ENCODE measurements around the gene SSBP3. TPM values are rescaled to one million over a fixed set of nuclear protein-coding genes. Genes with fewer than 3 reads are reported as not detected.

Gene SSBP3
- total and polyA plus RNA-seq, 2 donors from 2014 or later = 33.3 to 49.6 TPM

- H3K9ac ChIP-seq (ENCODE audit: low read length in 3 of 3) = peak overlapping the region in 1 of 3 donors; percentile 15
- H3K27ac ChIP-seq (ENCODE audit: low read depth in 2 of 2, low read length in 2 of 2) = peak overlapping the region in 1 of 2 donors; percentile 57
- intact Hi-C loops (cut with DNase I) = no loop called here
- H3K9me3 ChIP-seq (ENCODE audit: control insufficient read depth in 2 of 3, insufficient read depth in 1 of 3, low read length in 3 of 3) = no peaks in the 10 kb centered on the region
- TF ChIP-seq CTCF (IDR thresholded peaks at IDR 0.05; ENCODE audit: borderline replicate concordance, extremely low read depth, insufficient read depth) = no peak
- H3K4me1 ChIP-seq (ENCODE audit: control insufficient read depth in 2 of 3, insufficient read depth in 2 of 3, low read depth in 1 of 3, low read length in 3 of 3) = peaks cover 0 to 8% (median 6%) of the 10 kb centered on the region in 3 donors
- DNase-seq = peak in 2 of 5 donors; percentile 65 to 81
- no peak overlapping the region for H3K4me3 ChIP-seq (ENCODE audit: low read length in 3 of 3)
- no peak for FAIRE-seq
- no peaks in the 10 kb centered on the region for H3K36me3 ChIP-seq (ENCODE audit: control insufficient read depth in 2 of 3, insufficient read depth in 3 of 3, low read length in 3 of 3)
- H3K27me3 ChIP-seq (ENCODE audit: control insufficient read depth, insufficient read depth, low read length) = no peaks in the 10 kb centered on the region
Observed at GRCh38 chr1:54342742-54343687, 63.2 kb downstream of the SSBP3 start.

- Histone ChIP-seq H3K9ac (ENCODE audit: low read length in 3 of 3) (peak overlapping the region in 1 of 3 donors; percentile 15), H3K27ac (ENCODE audit: low read depth in 2 of 2, low read length in 2 of 2) (peak overlapping the region in 1 of 2 donors; percentile 57), H3K4me1 (ENCODE audit: control insufficient read depth in 2 of 3, insufficient read depth in 2 of 3, low read depth in 1 of 3, low read length in 3 of 3) (peaks cover 0 to 4% (median under 1%) of the 10 kb centered on the region in 3 donors), H3K36me3 (ENCODE audit: control insufficient read depth in 2 of 3, insufficient read depth in 3 of 3, low read length in 3 of 3) (no peaks in the 10 kb centered on the region), H3K9me3 (ENCODE audit: control insufficient read depth in 2 of 3, insufficient read depth in 1 of 3, low read length in 3 of 3) (no peaks in the 10 kb centered on the region), H3K27me3 (ENCODE audit: control insufficient read depth, insufficient read depth, low read length) (no peaks in the 10 kb centered on the region), H3K4me3 (ENCODE audit: low read length in 3 of 3) (no peak overlapping the region)
- intact Hi-C loops (cut with DNase I) = no loop called here
- FAIRE-seq (no peak), DNase-seq (peak in 1 of 5 donors; percentile 35)
- TF ChIP-seq CTCF (IDR thresholded peaks at IDR 0.05; ENCODE audit: borderline replicate concordance, extremely low read depth, insufficient read depth) = no peak
Observed at GRCh38 chr1:54342288-54342687, 63.9 kb downstream of the SSBP3 start.

- FAIRE-seq (no peak), DNase-seq (no peak)
- Histone ChIP-seq H3K36me3 (ENCODE audit: control insufficient read depth in 2 of 3, insufficient read depth in 3 of 3, low read length in 3 of 3) (no peaks in the 10 kb centered on the region), H3K27ac (ENCODE audit: low read depth in 2 of 2, low read length in 2 of 2) (no peak overlapping the region), H3K27me3 (ENCODE audit: control insufficient read depth, insufficient read depth, low read length) (no peaks in the 10 kb centered on the region), H3K9ac (ENCODE audit: low read length in 3 of 3) (no peak overlapping the region), H3K9me3 (ENCODE audit: control insufficient read depth in 2 of 3, insufficient read depth in 1 of 3, low read length in 3 of 3) (no peaks in the 10 kb centered on the region), H3K4me3 (ENCODE audit: low read length in 3 of 3) (no peak overlapping the region), H3K4me1 (ENCODE audit: control insufficient read depth in 2 of 3, insufficient read depth in 2 of 3, low read depth in 1 of 3, low read length in 3 of 3) (peaks cover 0 to 8% (median 0%) of the 10 kb centered on the region in 3 donors)
- TF ChIP-seq CTCF (IDR thresholded peaks at IDR 0.05; ENCODE audit: borderline replicate concordance, extremely low read depth, insufficient read depth) = no peak
- intact Hi-C loops (cut with DNase I) = no loop called here
Observed at GRCh38 chr1:54341763-54342162, 64.4 kb downstream of the SSBP3 start.
